Neural cell (in vitro differentiated cells): Measurements from ENCODE around the gene HOMER2. TPM values are rescaled to one million over a fixed set of nuclear protein-coding genes. Genes with fewer than 3 reads are reported as not detected.

Source experiments
- H2AFZ ChIP-seq: fragments of 200-600, 300-800 bp; sonication (generic), shearing (Covaris generic); 2 replicates; pipeline ENCODE4 v1.6.0; 2014; ENCODE audit warnings: low read depth, mild to moderate bottlenecking, antibody characterized with exemption, low read length, moderate library complexity
- H3F3A ChIP-seq: fragments of 200-600 bp; shearing (Covaris generic); 2 replicates; pipeline ENCODE4 v1.6.1; 2016; ENCODE audit warnings: mild to moderate bottlenecking, moderate library complexity, mixed read lengths, antibody characterized with exemption, low read length; ENCODE audit not compliant: insufficient read depth, poor library complexity, severe bottlenecking
- H3K27ac ChIP-seq: fragments of 200-600, 300-800 bp; sonication (generic), shearing (Covaris generic); 2 replicates; pipeline ENCODE4 v1.5.1; 2014; ENCODE audit warnings: mild to moderate bottlenecking, low read length, moderate library complexity
- H3K27me3 ChIP-seq: fragments of 300-800, 200-600 bp; sonication (generic), shearing (Covaris generic); 2 replicates; pipeline ENCODE4 v1.6.0; 2014; ENCODE audit warnings: mild to moderate bottlenecking, low read depth, low read length, moderate library complexity; ENCODE audit not compliant: insufficient read depth
- H3K36me3 ChIP-seq: fragments of 300-800, 200-600 bp; sonication (generic), shearing (Covaris generic); 2 replicates; pipeline ENCODE4 v1.5.1; 2014; ENCODE audit warnings: mild to moderate bottlenecking, antibody characterized with exemption, low read length, moderate library complexity; ENCODE audit not compliant: insufficient read depth
- H3K4me2 ChIP-seq: fragments of 300-800, 200-600 bp; sonication (generic), shearing (Covaris generic); 2 replicates; pipeline ENCODE4 v1.6.0; 2014; ENCODE audit warnings: mild to moderate bottlenecking, low read length
- H3K4me3 ChIP-seq: fragments of 300-800, 200-600 bp; sonication (generic), shearing (Covaris generic); 2 replicates; pipeline ENCODE4 v1.5.1; 2014; ENCODE audit warnings: mild to moderate bottlenecking, low read length, moderate library complexity
- H3K79me2 ChIP-seq: fragments of 200-600 bp; shearing (Covaris generic); replicated peaks from 2 replicates; pipeline ENCODE4 v1.6.0; 2014; ENCODE audit warnings: mild to moderate bottlenecking, low read length, moderate library complexity; ENCODE audit not compliant: insufficient read depth
- H3K9ac ChIP-seq: fragments of 300-800, 200-600 bp; sonication (generic), shearing (Covaris generic); 2 replicates; pipeline ENCODE4 v1.6.1; 2016; ENCODE audit warnings: mild to moderate bottlenecking, low read length, mixed read lengths
- H3K9me2 ChIP-seq: fragments of 200-600 bp; shearing (Covaris generic); 2 replicates; pipeline ENCODE4 v1.6.1; 2016; ENCODE audit warnings: mild to moderate bottlenecking, low read length, mixed read lengths; ENCODE audit not compliant: insufficient read depth
- H3K9me3 ChIP-seq: fragments of 200-600, 300-800 bp; sonication (generic), shearing (Covaris generic); 2 replicates; pipeline ENCODE4 v1.6.1; 2016; ENCODE audit warnings: mild to moderate bottlenecking, mixed run types, low read length, moderate library complexity, mixed read lengths
- H4K20me1 ChIP-seq: fragments of 200-600 bp; shearing (Covaris generic); 2 replicates; pipeline ENCODE4 v1.6.1; 2016; ENCODE audit warnings: mild to moderate bottlenecking, mixed run types; ENCODE audit not compliant: insufficient read depth
- EP300 ChIP-seq: fragments of 450-650 bp; conservative IDR thresholded peaks from 2 replicates; pipeline ENCODE4 v1.6.1; 2014; ENCODE audit warnings: antibody characterized with exemption, mild to moderate bottlenecking, moderate library complexity; ENCODE audit not compliant: poor library complexity, severe bottlenecking
- EZH2 ChIP-seq: fragments of 200-600, 300-800 bp; shearing (Covaris generic), sonication (generic); IDR thresholded peaks from 2 replicates; pipeline ENCODE4 v1.6.1; 2014; ENCODE audit warnings: antibody characterized with exemption, low read length, borderline replicate concordance, mild to moderate bottlenecking; ENCODE audit not compliant: insufficient read depth, poor library complexity, severe bottlenecking
- MXI1 ChIP-seq: fragments of 450-650 bp; conservative IDR thresholded peaks from 2 replicates; pipeline ENCODE4 v1.6.1; 2014; ENCODE audit warnings: antibody characterized with exemption, mild to moderate bottlenecking; ENCODE audit not compliant: poor library complexity, severe bottlenecking
- POLR2AphosphoS5 ChIP-seq: IDR thresholded peaks from 2 replicates; pipeline ENCODE4 v1.6.1; 2012
- RAD21 ChIP-seq: fragments of 450-650 bp; conservative IDR thresholded peaks from 2 replicates; pipeline ENCODE4 v1.6.1; 2014; ENCODE audit warnings: antibody characterized with exemption, mild to moderate bottlenecking, moderate library complexity
- SMC3 ChIP-seq: fragments of 450-650 bp; conservative IDR thresholded peaks from 2 replicates; pipeline ENCODE4 v1.6.1; 2014; ENCODE audit warnings: antibody characterized with exemption, mild to moderate bottlenecking, moderate library complexity; ENCODE audit not compliant: poor library complexity
- TAF1 ChIP-seq: IDR thresholded peaks from 2 replicates; pipeline ENCODE4 v1.6.1; 2012; ENCODE audit warnings: low read depth
- polyA plus RNA-seq: library from polyadenylated mRNA; depleted of rRNA; stranded (reverse); fragments of >200 nt; gene quantifications from 2 replicates; pipeline ENCODE4 v1.2.3, GENCODE V29; 2014
- TF ChIP-seq, protein P1 (sequence below): fragments of 450-650 bp; IDR thresholded peaks from 2 replicates; pipeline ENCODE4 v1.5.1; 2014; ENCODE audit warnings: antibody characterized with exemption, mild to moderate bottlenecking, moderate library complexity; ENCODE audit not compliant: poor library complexity, severe bottlenecking
- TF ChIP-seq, protein P2 (sequence below): IDR thresholded peaks from 2 replicates; pipeline ENCODE4 v1.6.1; 2012; ENCODE audit warnings: borderline replicate concordance

The HOMER2 gene
- polyA plus RNA-seq, 1 donor from 2014 or later, result 21.7 TPM

DNA sequence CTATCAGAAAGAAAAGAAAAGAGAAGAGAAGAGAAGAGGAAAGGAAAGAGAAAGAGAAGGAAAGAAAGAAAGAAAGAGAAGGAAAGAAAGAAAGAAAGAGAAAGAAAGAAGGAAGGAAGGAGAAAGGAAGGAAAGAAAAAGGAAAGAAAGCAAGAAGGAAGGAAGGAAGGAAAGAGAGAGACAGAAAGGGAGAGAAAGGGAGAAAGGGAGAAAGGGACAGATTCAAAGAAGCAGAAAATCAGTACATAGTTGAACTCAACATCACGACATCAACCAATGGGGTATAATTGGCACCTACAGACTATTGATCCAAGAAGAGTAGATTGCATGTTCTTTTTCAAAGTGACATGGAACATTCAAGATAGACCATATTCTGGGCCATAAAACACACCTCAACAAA is 45.2 kb downstream of the HOMER2 start:
- H4K20me1 ChIP-seq, result no peaks in the 10 kb centered on the region
- H3K27ac ChIP-seq, result no peak overlapping the region
- no peaks in the 10 kb centered on the region for H3K79me2 ChIP-seq

DNA sequence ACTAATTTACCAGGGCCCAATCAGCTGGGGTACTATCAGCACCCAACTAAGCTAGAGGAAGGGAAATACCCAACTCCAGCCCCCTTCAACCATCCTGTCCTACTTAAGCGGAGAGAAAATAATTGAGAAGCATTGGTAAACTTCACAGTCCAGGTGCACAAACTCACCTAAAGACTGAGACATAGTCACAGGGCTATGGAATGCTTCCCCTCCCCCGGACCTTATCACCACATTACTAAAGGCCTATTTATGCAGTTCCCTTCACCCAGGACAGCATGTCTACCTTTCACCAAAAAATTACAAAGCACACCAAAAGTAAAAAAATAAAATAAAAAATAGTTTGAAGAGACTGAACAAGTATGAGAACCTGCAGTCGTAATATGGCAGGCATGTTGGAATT is 47.9 kb downstream of the HOMER2 start:
- TF ChIP-seq EP300 (no peak), EZH2 (no peak), MXI1 (no peak)
- H3K9me3 ChIP-seq, result no peaks in the 10 kb centered on the region
- no peak overlapping the region for H3K27ac ChIP-seq

More for the DNA sequence above, 45.2 kb downstream of the HOMER2 start:
- H3K4me2 ChIP-seq, result no peak overlapping the region
- H3K9me3 ChIP-seq, result no peaks in the 10 kb centered on the region
- H3K9ac ChIP-seq, result no peak overlapping the region
- H2AFZ ChIP-seq, result no peak overlapping the region
- H3F3A ChIP-seq, result no peaks in the 10 kb centered on the region
- no peak overlapping the region for H3K4me3 ChIP-seq
- no peaks in the 10 kb centered on the region for H3K9me2 ChIP-seq
- no peak for TF ChIP-seq SMC3
- no peak for TF ChIP-seq RAD21
- TF ChIP-seq TAF1, result no peak
- no peak for TF ChIP-seq MXI1
- TF ChIP-seq EP300, result no peak
- no peak for TF ChIP-seq POLR2AphosphoS5
- TF ChIP-seq, protein P1, sequence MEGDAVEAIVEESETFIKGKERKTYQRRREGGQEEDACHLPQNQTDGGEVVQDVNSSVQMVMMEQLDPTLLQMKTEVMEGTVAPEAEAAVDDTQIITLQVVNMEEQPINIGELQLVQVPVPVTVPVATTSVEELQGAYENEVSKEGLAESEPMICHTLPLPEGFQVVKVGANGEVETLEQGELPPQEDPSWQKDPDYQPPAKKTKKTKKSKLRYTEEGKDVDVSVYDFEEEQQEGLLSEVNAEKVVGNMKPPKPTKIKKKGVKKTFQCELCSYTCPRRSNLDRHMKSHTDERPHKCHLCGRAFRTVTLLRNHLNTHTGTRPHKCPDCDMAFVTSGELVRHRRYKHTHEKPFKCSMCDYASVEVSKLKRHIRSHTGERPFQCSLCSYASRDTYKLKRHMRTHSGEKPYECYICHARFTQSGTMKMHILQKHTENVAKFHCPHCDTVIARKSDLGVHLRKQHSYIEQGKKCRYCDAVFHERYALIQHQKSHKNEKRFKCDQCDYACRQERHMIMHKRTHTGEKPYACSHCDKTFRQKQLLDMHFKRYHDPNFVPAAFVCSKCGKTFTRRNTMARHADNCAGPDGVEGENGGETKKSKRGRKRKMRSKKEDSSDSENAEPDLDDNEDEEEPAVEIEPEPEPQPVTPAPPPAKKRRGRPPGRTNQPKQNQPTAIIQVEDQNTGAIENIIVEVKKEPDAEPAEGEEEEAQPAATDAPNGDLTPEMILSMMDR, result no peak
- TF ChIP-seq, protein P2, sequence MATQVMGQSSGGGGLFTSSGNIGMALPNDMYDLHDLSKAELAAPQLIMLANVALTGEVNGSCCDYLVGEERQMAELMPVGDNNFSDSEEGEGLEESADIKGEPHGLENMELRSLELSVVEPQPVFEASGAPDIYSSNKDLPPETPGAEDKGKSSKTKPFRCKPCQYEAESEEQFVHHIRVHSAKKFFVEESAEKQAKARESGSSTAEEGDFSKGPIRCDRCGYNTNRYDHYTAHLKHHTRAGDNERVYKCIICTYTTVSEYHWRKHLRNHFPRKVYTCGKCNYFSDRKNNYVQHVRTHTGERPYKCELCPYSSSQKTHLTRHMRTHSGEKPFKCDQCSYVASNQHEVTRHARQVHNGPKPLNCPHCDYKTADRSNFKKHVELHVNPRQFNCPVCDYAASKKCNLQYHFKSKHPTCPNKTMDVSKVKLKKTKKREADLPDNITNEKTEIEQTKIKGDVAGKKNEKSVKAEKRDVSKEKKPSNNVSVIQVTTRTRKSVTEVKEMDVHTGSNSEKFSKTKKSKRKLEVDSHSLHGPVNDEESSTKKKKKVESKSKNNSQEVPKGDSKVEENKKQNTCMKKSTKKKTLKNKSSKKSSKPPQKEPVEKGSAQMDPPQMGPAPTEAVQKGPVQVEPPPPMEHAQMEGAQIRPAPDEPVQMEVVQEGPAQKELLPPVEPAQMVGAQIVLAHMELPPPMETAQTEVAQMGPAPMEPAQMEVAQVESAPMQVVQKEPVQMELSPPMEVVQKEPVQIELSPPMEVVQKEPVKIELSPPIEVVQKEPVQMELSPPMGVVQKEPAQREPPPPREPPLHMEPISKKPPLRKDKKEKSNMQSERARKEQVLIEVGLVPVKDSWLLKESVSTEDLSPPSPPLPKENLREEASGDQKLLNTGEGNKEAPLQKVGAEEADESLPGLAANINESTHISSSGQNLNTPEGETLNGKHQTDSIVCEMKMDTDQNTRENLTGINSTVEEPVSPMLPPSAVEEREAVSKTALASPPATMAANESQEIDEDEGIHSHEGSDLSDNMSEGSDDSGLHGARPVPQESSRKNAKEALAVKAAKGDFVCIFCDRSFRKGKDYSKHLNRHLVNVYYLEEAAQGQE, result no peak
- no peak for TF ChIP-seq EZH2
- no peaks in the 10 kb centered on the region for H3K36me3 ChIP-seq
- H3K27me3 ChIP-seq, result no peaks in the 10 kb centered on the region

DNA sequence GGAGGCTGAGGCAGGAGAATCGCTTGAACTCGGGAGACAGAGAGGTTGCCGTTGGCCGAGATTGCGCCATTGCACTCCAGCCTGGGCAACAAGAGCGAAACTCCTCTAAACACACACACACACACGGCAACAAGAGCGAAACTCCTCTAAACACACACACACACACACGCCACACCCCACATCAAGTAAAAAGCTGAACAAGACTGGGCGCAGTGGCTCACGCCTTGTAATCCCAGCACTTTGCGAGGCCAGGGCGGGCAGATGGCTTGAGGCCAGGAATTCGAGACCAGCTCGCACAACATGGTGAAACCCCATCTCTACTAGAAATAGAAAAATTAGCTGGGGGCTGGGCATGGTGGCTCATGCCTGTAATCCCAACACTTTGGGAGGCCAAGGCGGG is 49.0 kb downstream of the HOMER2 start:
- Histone ChIP-seq H2AFZ (no peak overlapping the region), H3K4me3 (no peak overlapping the region), H4K20me1 (no peaks in the 10 kb centered on the region), H3K9me2 (no peaks in the 10 kb centered on the region), H3K36me3 (no peaks in the 10 kb centered on the region), H3K9ac (no peak overlapping the region), H3K27me3 (no peaks in the 10 kb centered on the region), H3F3A (no peaks in the 10 kb centered on the region), H3K27ac (no peak overlapping the region), H3K9me3 (no peaks in the 10 kb centered on the region), H3K4me2 (no peak overlapping the region), H3K79me2 (no peaks in the 10 kb centered on the region)
- TF ChIP-seq EP300 (no peak), EZH2 (no peak), TAF1 (no peak), MXI1 (no peak), SMC3 (no peak), POLR2AphosphoS5 (no peak), RAD21 (no peak)
- TF ChIP-seq, protein P1, result no peak
- TF ChIP-seq, protein P2, result no peak

More for the DNA sequence above, 47.9 kb downstream of the HOMER2 start:
- H3F3A ChIP-seq, result no peaks in the 10 kb centered on the region
- H3K4me3 ChIP-seq, result no peak overlapping the region
- no peaks in the 10 kb centered on the region for H3K27me3 ChIP-seq
- H3K36me3 ChIP-seq, result no peaks in the 10 kb centered on the region
- H4K20me1 ChIP-seq, result no peaks in the 10 kb centered on the region
- H2AFZ ChIP-seq, result no peak overlapping the region
- no peak overlapping the region for H3K9ac ChIP-seq
- H3K79me2 ChIP-seq, result no peaks in the 10 kb centered on the region
- no peak overlapping the region for H3K4me2 ChIP-seq
- H3K9me2 ChIP-seq, result no peaks in the 10 kb centered on the region
